GM12875 (cell line): ENCODE results near the gene PTDSS2.

Experiments used
- H3K4me3 ChIP-seq: one replicate; pipeline ENCODE4 v1.5.1; 2011; ENCODE audit warnings: low read depth, low read length, control low read depth
- CTCF ChIP-seq: IDR thresholded peaks from 2 replicates; pipeline ENCODE4 v1.5.1; 2011; ENCODE audit warnings: low read depth, mild to moderate bottlenecking, control low read depth, inconsistent platforms, low read length, moderate library complexity, borderline replicate concordance; ENCODE audit not compliant: insufficient read depth

The PTDSS2 gene

GRCh38 chr11:459511-460220 lies 9.6 kb downstream of the PTDSS2 start:
- H3K4me3 ChIP-seq, result no peak overlapping the region
- TF ChIP-seq CTCF, result no peak

GRCh38 chr11:460331-461199 lies 10.5 kb downstream of the PTDSS2 start:
- no peak for TF ChIP-seq CTCF

GRCh38 chr11:461626-462025 lies 11.5 kb downstream of the PTDSS2 start:
- H3K4me3 ChIP-seq, result no peak overlapping the region
- no peak for TF ChIP-seq CTCF

More at GRCh38 chr11:460331-461199, 10.5 kb downstream of the PTDSS2 start:
- H3K4me3 ChIP-seq, result no peak overlapping the region

- H3K4me3 ChIP-seq, result no peak overlapping the region
These were observed 12.2 kb downstream of the PTDSS2 start for GRCh38 chr11:462107-462890.

GRCh38 chr11:464316-464715 lies 14.2 kb downstream of the PTDSS2 start:
- TF ChIP-seq CTCF, result no peak
- no peak overlapping the region for H3K4me3 ChIP-seq

More at GRCh38 chr11:462107-462890, 12.2 kb downstream of the PTDSS2 start:
- no peak for TF ChIP-seq CTCF

- H3K4me3 ChIP-seq, result no peak overlapping the region
These were observed 15.9 kb downstream of the PTDSS2 start for GRCh38 chr11:465896-466530.

More at GRCh38 chr11:465896-466530, 15.9 kb downstream of the PTDSS2 start:
- TF ChIP-seq CTCF, result no peak
